NCI-H345 treated with DMSO at 0.1 percent for 48 hours (cell line): ENCODE measurements around the gene WDR90.

Source experiments
- DNase-seq: peaks from one replicate; lab custom pipeline; 2025; ENCODE audit not compliant: unreplicated experiment; lab: John Stamatoyannopoulos, UW

Gene WDR90

DNA sequence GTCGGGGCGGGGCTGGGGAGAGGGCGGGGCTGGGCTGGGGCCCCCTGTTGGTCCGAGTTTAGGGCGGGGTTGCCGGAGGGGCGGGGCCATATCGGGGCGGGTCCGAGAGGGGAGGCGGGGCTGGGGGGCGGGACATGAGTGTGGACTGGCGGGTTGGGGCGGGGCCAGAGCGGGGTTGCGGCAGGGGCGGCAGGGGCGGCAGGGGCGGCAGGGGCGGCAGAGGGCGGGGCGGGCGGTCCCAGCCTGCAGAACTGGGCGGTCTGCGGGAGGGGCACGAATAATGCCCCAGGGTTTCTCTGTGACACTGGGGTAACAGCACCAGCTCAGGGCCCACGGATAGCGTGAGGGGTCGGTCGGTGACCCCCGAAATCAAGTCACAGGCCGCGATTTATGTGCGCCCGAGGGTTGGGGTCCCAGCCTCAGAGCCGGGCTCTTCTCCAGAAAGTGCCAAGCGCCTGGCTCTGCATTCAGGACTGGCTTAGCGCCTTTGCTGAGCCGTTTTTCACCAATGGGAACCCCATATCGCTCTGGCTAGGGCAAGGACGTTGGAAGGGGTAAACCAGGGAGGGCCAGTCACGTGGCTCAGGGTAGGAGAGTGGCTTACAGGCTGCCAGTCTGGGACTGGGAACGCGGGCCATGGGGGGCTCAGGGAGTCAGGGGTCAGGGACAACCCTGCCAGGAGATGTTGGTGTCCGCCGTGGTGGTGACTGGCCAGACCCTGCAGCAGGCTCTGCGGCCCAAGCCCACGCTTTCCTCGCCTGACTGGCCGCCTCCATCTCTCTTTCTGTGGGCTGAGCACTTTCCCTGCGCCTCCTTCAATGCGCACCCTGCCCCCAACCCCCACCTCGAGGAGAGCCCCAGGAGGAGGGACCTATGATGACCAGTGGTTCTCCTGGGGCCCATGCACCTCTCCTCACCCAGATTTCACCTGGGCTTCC is 11.8 kb upstream of the WDR90 start:
- DNase-seq: no peak

DNA sequence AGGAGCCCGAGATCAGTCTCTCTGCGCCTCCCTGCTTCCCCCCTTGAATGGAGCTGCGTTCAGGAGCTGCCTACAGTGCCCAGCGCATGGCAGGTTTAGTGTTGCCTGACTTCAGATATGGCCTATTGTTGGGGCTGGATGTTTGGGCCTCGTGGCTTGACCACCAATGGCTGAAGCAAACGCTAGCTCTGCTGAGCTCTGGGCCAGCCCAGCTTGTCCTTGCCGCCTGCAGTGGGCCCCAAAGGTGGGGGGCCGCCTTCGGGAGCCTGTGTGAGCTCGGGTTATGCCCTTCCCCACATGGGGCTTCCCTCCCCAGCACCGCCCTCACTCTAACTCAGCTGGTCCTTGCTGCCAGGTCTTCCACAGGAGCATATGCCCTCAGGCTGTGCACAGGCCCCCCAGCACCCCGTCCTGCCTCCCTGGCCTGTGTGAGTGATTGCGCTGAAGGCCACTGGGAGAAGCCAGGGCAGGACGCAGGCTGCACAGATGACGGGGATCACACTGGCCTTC is 11.1 kb upstream of the WDR90 start:
- no peak for DNase-seq

DNA sequence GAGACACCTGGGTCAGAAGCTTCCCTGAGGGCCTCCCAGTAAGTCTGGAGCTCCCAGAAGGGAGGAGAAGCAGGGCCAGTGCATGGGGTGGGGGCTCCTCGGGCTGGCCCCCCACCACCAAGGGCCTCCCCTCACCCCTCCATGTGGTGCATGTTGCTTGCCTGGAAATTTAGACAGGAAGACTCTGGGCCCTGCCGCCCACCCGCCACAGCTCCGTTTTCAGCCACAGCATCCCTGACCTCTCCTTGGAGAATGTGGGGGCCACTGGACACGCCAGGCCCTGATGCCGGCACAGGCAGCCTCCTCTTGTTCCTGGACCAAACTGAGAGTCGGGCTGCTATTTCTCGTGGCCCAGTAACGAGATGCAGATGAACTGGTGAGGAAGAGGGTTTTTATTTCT is 10.3 kb upstream of the WDR90 start:
- no peak for DNase-seq

DNA sequence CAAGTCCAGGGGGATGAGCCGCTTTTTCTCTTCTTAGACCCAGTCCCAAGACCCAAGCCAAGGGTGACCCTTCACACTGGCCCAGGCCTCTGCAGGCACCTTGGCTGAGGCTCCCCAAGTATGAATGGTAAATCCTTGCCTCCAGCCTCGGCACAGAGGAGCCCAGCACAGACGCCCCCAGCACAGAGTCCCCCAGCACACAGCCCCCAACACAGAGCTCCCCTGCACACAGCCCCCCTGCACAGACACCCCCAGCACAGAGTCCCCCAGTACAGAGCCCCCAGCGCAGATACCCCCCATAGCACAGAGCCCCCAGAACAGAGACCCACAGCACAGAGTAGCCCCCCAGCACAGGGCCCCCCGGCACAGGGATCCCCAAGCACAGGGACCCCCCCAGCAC is 8.6 kb upstream of the WDR90 start:
- DNase-seq: no peak

DNA sequence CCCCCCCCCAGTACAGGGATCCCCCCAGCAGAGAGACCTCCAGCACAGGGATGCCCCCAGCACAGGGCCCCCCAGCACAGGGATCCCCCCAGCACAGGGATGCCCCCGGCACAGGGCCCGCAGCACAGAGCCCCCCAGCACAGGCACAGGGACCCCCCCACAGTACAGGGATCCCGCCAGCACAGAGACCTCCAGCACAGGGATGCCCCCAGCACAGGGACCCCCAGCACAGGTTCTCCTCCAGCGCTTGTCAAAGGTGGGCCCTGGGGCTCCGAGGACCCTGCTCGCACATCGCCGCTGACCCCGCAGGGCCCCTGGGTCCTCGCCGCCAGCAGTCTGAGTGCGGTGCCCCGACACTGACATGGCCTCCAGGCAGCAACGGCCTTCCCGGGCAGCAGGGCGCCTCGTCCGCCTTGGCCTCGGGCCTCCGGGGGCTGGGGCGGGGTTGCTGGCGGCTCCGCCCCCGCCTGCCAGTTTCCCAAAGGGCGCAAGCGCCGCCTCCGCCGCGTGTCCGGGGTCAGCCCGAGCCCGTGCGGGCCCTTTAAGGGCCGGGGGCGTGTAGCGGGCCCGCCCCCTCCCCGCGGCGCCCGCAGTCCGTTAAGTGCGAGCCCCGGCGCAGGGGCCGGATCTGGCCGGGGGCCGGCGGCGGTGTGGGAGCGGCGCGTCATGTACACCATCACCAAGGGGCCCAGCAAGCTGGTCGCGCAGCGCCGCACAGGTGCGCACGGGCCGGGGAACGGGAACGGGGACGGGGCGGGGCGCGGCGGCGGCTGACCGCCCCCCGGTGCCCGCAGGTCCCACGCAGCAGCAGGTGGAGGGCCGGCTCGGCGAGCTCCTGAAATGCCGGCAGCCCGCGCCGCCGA is 7.6 kb upstream of the WDR90 start, which contains the start of gene MCRIP2:
MCRIP2 (plus strand) TSS at position 503 of the 863 bp plus-strand sequence; CDS start at position 667, 164 bp downstream.
- DNase-seq: peak; percentile 40

GRCh38 chr16:642189-643049 is 6.7 kb upstream of the WDR90 start:
- no peak for DNase-seq

GRCh38 chr16:643050-643368 is 6.2 kb upstream of the WDR90 start:
- no peak for DNase-seq

GRCh38 chr16:644556-644955 is 4.6 kb upstream of the WDR90 start:
- DNase-seq: no peak

DNA sequence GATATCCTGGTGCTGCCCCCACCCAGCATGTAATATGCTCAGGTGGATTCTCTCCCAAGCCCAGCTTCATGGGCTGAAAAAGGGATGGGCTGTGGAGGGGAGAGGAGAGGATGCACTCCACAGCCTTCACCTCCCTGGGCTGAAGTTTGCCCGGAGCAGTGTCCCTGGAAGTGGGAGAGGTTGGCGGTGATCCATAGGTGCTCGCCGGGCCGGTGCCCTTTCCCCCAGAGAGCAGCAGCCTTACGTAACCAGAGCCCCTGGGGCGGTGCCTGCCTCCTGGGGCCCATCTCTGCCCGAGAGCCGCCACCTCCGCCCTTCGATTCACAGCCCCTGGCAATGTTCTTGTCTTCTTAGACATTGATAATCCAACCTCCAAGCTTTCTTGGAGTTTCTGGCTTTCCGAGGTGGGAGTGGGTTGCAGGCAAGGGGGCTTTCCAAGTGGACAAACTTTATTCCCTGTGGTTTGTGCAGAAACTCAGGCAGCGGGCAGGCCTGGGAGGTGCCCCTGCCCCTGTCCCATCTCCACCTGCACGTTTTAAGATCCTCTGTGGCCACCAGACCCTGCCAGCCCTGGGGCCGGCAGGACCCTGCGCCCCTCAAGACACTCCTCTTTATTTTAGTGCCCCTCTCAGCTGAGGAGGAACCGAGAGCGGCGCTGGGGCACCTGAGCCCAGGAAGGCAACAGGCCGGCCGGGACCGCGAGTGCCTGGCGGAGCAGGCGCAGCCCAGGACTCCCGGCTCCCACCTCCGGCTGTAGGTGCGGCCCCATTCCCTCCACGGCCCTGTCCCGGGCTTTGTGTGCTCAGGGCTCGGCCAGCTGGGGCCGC is 3.1 kb upstream of the WDR90 start:
- no peak for DNase-seq

- no peak for DNase-seq
Measured at GRCh38 chr16:646679-647172, 2.4 kb upstream of the WDR90 start.

DNA sequence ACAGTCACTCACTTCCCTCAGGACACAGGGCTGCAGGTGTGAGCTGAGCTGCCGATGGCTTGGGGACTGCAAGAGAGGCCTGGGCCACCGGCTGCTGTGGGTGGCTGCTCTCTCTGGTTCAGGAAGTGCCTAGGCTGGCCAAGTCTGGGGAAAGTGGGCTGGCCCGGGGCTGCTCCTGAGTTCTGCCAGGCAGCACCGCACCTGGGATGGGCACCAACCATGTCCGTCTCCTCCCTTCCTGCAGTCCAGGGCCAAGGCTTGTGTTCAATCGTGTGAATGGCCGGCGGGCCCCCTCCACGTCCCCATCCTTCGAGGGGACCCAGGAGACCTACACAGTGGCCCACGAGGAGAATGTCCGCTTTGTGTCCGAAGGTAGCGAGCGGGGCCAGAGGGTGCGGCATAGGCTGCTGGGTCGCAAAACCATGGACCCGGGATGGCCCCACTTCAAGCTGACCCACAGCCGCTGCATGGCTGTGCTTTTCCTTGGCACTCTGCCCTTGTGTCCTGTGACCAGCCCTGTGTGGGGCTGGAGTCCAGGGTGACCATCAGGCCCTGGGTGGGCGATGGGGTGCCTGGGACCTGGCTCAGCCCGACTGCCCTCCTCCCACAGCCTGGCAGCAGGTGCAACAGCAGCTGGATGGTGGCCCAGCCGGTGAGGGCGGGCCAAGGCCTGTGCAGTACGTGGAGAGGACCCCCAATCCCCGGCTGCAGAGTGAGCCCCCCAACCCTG is 1.8 kb upstream of the WDR90 start:
- DNase-seq: no peak

GRCh38 chr16:648071-648780 is 939 bp upstream of the WDR90 start:
- DNase-seq: peak; percentile 26

DNA sequence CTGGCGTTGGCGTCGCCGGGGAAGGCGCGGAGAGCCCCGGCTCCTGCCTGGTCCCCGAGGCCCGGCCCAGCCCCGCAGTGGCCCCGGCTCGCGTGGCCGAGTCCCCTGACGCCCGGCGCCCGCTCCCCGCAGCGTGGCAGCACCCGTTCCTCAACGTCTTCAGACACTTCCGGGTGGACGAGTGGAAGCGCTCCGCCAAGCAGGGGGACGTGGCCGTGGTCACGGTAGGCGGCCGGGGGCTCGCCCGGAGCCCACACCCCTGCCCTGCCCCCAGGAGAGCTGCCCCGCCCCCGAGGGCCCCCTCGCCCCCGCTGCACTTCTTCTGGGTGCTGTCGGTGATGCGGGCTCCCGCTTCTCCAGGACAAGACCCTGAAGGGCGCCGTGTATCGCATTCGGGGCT is 466 bp downstream of the WDR90 start:
- no peak for DNase-seq

DNA sequence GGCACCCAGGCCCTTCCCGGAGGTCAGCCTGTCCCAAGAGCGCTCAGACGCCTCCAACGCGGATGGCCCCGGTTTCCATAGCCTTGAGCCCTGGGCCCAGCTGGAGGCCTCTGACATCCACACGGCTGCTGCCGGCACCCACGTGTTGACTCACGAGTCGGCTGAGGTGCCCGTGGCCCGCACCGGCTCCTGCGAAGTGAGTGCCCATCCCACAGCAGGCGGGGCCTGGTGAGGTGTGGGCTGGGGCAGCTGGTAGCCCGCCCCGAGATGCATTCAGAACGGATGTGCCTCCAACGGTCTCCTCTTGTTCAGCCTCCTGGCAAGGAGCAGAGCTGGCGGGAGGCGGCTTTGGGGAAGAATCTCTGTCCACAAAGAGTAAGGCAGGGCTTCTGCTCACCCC is 2.7 kb downstream of the WDR90 start:
- DNase-seq: no peak

DNA sequence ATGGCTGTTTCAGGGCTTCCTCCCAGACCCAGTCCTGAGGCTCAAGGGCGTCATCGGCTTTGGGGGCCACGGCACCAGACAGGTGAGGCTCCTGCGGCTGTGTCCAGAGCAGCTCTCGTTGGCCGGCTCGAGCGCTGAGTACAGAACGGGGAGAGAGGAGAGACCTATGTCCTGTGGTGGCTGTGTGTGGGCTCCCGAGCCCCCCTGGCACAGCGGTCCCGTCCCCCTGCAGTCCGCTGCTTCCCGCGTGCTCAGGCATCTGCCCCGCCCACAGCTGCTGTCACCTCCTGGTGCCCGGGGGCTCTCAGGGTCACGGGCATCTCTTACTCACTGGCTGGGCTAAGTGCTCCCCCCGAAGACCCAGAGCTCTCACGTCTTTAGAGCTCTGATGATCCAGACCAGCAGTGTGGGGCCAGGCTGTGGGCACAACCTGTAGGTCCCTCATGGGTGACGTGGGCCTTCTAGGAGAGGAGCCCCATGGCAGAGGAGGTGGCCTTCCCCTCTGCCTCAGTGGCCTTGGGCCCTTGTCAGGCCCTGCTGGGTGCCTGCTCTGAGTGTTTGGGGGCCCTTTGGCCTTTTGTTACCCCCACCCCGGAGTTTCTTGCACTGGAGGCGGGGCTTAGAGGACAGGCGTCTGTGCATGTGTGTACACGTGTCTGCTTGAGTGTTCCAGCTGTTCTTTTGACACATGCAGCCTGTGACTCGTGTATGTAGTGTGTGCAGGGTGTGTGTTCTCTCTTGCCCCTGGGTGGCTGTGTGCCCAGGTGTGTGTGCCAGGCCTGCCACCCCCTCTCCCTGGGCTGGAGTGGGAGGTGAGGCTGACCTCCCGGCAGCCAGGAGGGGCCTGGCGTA is 3.5 kb downstream of the WDR90 start:
- DNase-seq: no peak

DNA sequence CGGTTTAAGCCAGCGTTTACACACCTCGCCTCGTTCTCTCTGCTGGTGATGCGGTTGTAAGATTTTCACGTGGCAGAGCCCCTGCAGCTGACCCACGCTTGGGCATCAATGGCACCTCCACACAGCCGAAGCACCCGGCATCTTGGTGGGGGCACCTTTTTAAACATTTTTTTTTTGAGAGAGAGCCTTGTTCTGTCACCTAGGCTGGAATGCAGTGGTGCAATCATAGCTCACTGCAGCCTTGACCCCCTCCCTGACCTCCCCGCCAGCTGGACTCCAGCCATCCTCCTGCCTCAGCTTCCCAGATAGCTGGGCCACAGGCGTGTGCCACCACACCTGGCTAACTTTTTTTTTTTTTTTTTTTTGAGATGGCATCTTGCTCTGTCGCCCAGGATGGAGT is 4.9 kb downstream of the WDR90 start:
- DNase-seq: no peak

GRCh38 chr16:657487-657886 is 8.3 kb downstream of the WDR90 start:
- no peak for DNase-seq
